ENCODE results near the gene TAS1R2.

- no peak for TF ChIP-seq CTCF (IDR thresholded peaks at IDR 0.05)
- TF ChIP-seq POLR2A (IDR thresholded peaks at IDR 0.05): no peak
Observed at GRCh38 chr1:18885311-18886002, 26.0 kb upstream of the TAS1R2 start.

All from gastroesophageal sphincter (tissue), 3 donors.